ENCODE data around the gene IER5L.

The IER5L gene

GRCh38 chr9:129181246-129181645 lies 3.2 kb upstream of the IER5L start:
- ATAC-seq (no peak), DNase-seq (no peak)
- Mint-ChIP-seq H3K27ac (no peak overlapping the region), H3K27me3 (no peaks in the 10 kb centered on the region), H3K4me1 (no peaks in the 10 kb centered on the region), H3K36me3 (ENCODE audit: low read depth) (no peaks in the 10 kb centered on the region), H3K9me3 (no peaks in the 10 kb centered on the region), H3K4me3 (no peak overlapping the region)

- Mint-ChIP-seq H3K4me1 (peaks cover 9% of the 10 kb centered on the region), H3K27ac (no peak overlapping the region), H3K4me3 (no peak overlapping the region), H3K36me3 (ENCODE audit: low read depth) (no peaks in the 10 kb centered on the region), H3K9me3 (no peaks in the 10 kb centered on the region), H3K27me3 (no peaks in the 10 kb centered on the region)
- ATAC-seq, result no peak
- DNase-seq, result no peak
Measured at GRCh38 chr9:129178568-129179382, 714 bp upstream of the IER5L start.

- Mint-ChIP-seq H3K27me3 (peaks cover 4% of the 10 kb centered on the region), H3K4me1 (peaks cover 11% of the 10 kb centered on the region), H3K9me3 (no peaks in the 10 kb centered on the region), H3K4me3 (peak overlapping the region; percentile 82), H3K27ac (no peak overlapping the region), H3K36me3 (ENCODE audit: low read depth) (no peaks in the 10 kb centered on the region)
- DNase-seq (no peak), ATAC-seq (peak; percentile 2)
Measured at GRCh38 chr9:129177443-129177790, 644 bp downstream of the IER5L start.

- ATAC-seq, result no peak
Measured at GRCh38 chr9:129176701-129177442, 1.2 kb downstream of the IER5L start.

GRCh38 chr9:129175825-129176633 lies 2.0 kb downstream of the IER5L start:
- no peaks in the 10 kb centered on the region for H3K36me3 Mint-ChIP-seq (ENCODE audit: low read depth)
- peaks cover 11% of the 10 kb centered on the region for H3K4me1 Mint-ChIP-seq
- ATAC-seq, result peak; percentile 11
- peak overlapping the region; percentile 79 for H3K4me3 Mint-ChIP-seq
- H3K27me3 Mint-ChIP-seq, result peaks cover 10% of the 10 kb centered on the region
- DNase-seq, result peak; percentile 65
- H3K9me3 Mint-ChIP-seq, result no peaks in the 10 kb centered on the region
- peak overlapping the region; percentile 54 for H3K27ac Mint-ChIP-seq

More at GRCh38 chr9:129176701-129177442, 1.2 kb downstream of the IER5L start:
- Mint-ChIP-seq H3K9me3 (no peaks in the 10 kb centered on the region), H3K36me3 (ENCODE audit: low read depth) (no peaks in the 10 kb centered on the region), H3K27me3 (peaks cover 8% of the 10 kb centered on the region), H3K27ac (no peak overlapping the region), H3K4me1 (peaks cover 11% of the 10 kb centered on the region), H3K4me3 (peak overlapping the region; percentile 79)
- DNase-seq, result peak; percentile 17

- no peak for ATAC-seq
Measured at GRCh38 chr9:129175515-129175824, 2.6 kb downstream of the IER5L start.

GRCh38 chr9:129174724-129175514 lies 3.1 kb downstream of the IER5L start:
- Mint-ChIP-seq H3K4me1 (peaks cover 18% of the 10 kb centered on the region), H3K36me3 (ENCODE audit: low read depth) (no peaks in the 10 kb centered on the region), H3K27ac (peak overlapping the region; percentile 54), H3K4me3 (peak overlapping the region; percentile 79), H3K9me3 (no peaks in the 10 kb centered on the region), H3K27me3 (peaks cover 10% of the 10 kb centered on the region)
- DNase-seq, result peak; percentile 49
- no peak for ATAC-seq

More at GRCh38 chr9:129175515-129175824, 2.6 kb downstream of the IER5L start:
- no peak for DNase-seq
- Mint-ChIP-seq H3K9me3 (no peaks in the 10 kb centered on the region), H3K4me3 (peak overlapping the region; percentile 79), H3K27me3 (peaks cover 10% of the 10 kb centered on the region), H3K36me3 (ENCODE audit: low read depth) (no peaks in the 10 kb centered on the region), H3K27ac (peak overlapping the region; percentile 54), H3K4me1 (peaks cover 13% of the 10 kb centered on the region)

- ATAC-seq (no peak), DNase-seq (peak; percentile 87)
- peaks cover 18% of the 10 kb centered on the region for H3K4me1 Mint-ChIP-seq
- peaks cover 10% of the 10 kb centered on the region for H3K27me3 Mint-ChIP-seq
- H3K4me3 Mint-ChIP-seq, result peak overlapping the region; percentile 79
- H3K36me3 Mint-ChIP-seq (ENCODE audit: low read depth), result no peaks in the 10 kb centered on the region
- no peaks in the 10 kb centered on the region for H3K9me3 Mint-ChIP-seq
- H3K27ac Mint-ChIP-seq, result no peak overlapping the region
Measured at GRCh38 chr9:129174102-129174723, 3.8 kb downstream of the IER5L start.

GRCh38 chr9:129173296-129174101 lies 4.6 kb downstream of the IER5L start:
- peaks cover 18% of the 10 kb centered on the region for H3K4me1 Mint-ChIP-seq
- no peak overlapping the region for H3K27ac Mint-ChIP-seq
- ATAC-seq (no peak), DNase-seq (no peak)
- no peaks in the 10 kb centered on the region for H3K36me3 Mint-ChIP-seq (ENCODE audit: low read depth)
- peak overlapping the region; percentile 79 for H3K4me3 Mint-ChIP-seq
- peaks cover 10% of the 10 kb centered on the region for H3K27me3 Mint-ChIP-seq
- no peaks in the 10 kb centered on the region for H3K9me3 Mint-ChIP-seq

GRCh38 chr9:129172816-129173215 lies 5.2 kb downstream of the IER5L start:
- DNase-seq, result no peak
- Mint-ChIP-seq H3K4me3 (no peak overlapping the region), H3K9me3 (no peaks in the 10 kb centered on the region), H3K36me3 (ENCODE audit: low read depth) (no peaks in the 10 kb centered on the region), H3K4me1 (peaks cover 21% of the 10 kb centered on the region), H3K27me3 (peaks cover 10% of the 10 kb centered on the region), H3K27ac (no peak overlapping the region)
- ATAC-seq, result no peak

- Mint-ChIP-seq H3K27me3 (peaks cover 10% of the 10 kb centered on the region), H3K4me3 (no peak overlapping the region), H3K4me1 (peaks cover 28% of the 10 kb centered on the region), H3K27ac (no peak overlapping the region), H3K9me3 (no peaks in the 10 kb centered on the region), H3K36me3 (ENCODE audit: low read depth) (no peaks in the 10 kb centered on the region)
- no peak for DNase-seq
- no peak for ATAC-seq
Measured at GRCh38 chr9:129171993-129172751, 5.9 kb downstream of the IER5L start.

- no peak for ATAC-seq
- no peaks in the 10 kb centered on the region for H3K36me3 Mint-ChIP-seq (ENCODE audit: low read depth)
- peaks cover 29% of the 10 kb centered on the region for H3K4me1 Mint-ChIP-seq
- no peaks in the 10 kb centered on the region for H3K9me3 Mint-ChIP-seq
- no peak overlapping the region for H3K4me3 Mint-ChIP-seq
- H3K27ac Mint-ChIP-seq, result no peak overlapping the region
- no peak for DNase-seq
- peaks cover 10% of the 10 kb centered on the region for H3K27me3 Mint-ChIP-seq
Measured at GRCh38 chr9:129170229-129170628, 7.8 kb downstream of the IER5L start.
